WTC11 (cell line): ENCODE results near the gene DTL.
"Not testable (repeated sequence)": the region's sequence is repeated elsewhere in the genome, so short reads cannot be mapped to it uniquely, and the experiment has no call there.

Experiments used
- ATF2 ChIP-seq: sonication (generic); formaldehyde crosslinking; IDR thresholded peaks from 2 replicates; pipeline ENCODE4 v1.8.1; 2022; ENCODE audit warnings: low read depth, missing genetic modification reagents, borderline replicate concordance
- CREB1 ChIP-seq: sonication (generic); formaldehyde crosslinking; IDR thresholded peaks from 2 replicates; pipeline ENCODE4 v1.8.0; 2023; ENCODE audit warnings: mild to moderate bottlenecking, missing genetic modification reagents
- CTCF ChIP-seq: fragments of 200-600 bp; IDR thresholded peaks from 2 replicates; pipeline ENCODE4 v1.8.0; 2022; ENCODE audit warnings: antibody characterized with exemption
- FOXJ3 ChIP-seq: sonication (generic); formaldehyde crosslinking; IDR thresholded peaks from 2 replicates; pipeline ENCODE4 v1.9.0; 2021; ENCODE audit warnings: missing genetic modification reagents, mild to moderate bottlenecking, borderline replicate concordance
- NR3C1 ChIP-seq: sonication (generic); formaldehyde crosslinking; conservative IDR thresholded peaks from 2 replicates; pipeline ENCODE4 v1.8.1; 2023; ENCODE audit warnings: low read depth, mild to moderate bottlenecking, missing genetic modification reagents
- ZBTB21 ChIP-seq: sonication (generic); formaldehyde crosslinking; IDR thresholded peaks from 2 replicates; pipeline ENCODE4 v1.8.1; 2023; ENCODE audit warnings: mild to moderate bottlenecking, missing genetic modification reagents, borderline replicate concordance

GRCh38 chr1:212022908-212023307 is 12.6 kb upstream of the DTL start:
- TF ChIP-seq ATF2 (CRISPR knock-in tag); CTCF; ZBTB21 (CRISPR knock-in tag); FOXJ3 (CRISPR knock-in tag); CREB1 (CRISPR knock-in tag); NR3C1: not testable (repeated sequence)
